Ramos (cell line): ENCODE measurements around the gene NEK6.

ENCODE experiments used
- in situ Hi-C: fragments of 300-500 bp; cut with MboI; formaldehyde crosslinking; loops from one replicate; pipeline ENCODE4 v1.14.3; 2022; ENCODE audit warnings: low sequenced_read_pairs; ENCODE audit not compliant: unreplicated experiment

Gene NEK6

GRCh38 chr9:124312290-124313265 lies 54.8 kb downstream of the NEK6 start:
- in situ Hi-C loops: no loop called here

GRCh38 chr9:124313940-124314339 lies 56.2 kb downstream of the NEK6 start:
- in situ Hi-C loops: no loop called here

DNA sequence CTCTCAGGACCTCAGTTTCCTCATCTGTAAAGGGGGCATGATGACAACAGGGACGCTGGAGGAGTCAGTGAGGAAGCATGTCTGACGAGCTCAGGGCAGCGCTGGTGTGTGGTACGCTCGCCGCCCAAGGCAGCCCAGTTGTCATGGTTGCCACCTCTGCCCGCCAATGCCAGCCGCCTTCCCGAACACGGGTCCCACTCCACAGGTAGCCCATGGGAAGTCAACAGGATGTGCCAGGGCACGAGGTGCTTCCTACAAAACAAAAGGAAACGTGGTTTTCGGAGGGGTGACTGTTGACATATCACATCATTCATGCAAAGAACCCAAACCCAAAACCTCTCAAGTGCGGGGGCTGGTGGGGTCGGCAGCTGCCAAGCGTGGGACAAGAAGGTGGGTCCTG lies 58.1 kb downstream of the NEK6 start:
- in situ Hi-C loops: no loop called here

DNA sequence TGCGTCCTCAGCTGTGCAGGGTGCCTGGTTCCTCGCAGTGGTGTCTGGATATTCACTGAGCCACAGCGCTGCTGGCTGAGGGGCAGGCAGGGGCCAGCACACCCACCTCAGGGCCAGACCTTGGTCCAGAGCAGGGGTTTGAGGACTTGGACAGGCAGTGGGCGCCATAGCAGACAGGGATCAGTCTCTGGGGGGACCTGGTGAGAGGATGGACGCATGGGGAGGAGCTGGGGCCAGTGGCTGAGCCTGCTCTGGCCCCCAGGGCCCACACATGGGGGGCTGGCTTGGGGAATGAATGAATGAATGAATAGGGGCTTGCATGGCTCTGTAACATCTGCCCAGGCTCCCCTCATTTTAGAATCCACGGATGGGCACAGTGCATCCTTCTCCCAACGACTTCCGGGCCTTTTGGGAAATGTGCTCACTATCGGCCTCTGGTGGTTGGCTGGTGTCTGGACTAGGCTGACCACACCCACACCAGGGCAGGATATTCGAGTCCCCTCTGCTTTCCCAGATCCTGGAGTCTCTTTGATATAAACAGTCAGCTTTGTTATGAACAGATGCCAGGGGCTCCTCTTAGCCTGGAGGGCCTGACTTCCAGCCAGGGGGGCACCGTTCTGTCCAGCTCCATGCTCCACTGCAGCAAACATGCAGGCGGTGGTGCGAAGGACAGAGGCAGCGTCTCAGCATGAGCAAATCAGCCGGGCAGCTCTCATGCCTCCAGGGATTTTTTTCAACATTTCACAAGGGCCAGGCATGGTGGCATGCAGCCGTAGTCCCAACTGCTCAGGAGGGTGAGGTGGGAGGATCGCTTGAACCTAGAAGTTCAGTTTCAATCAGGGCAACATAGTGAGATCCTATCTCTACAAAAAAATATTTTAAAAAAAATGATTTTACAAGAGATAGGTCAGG lies 62.6 kb downstream of the NEK6 start:
- in situ Hi-C loops: loop anchor here (5.0 kb wide), 1 partner anchor 193 kb away; no protein-coding TSS in a partner anchor

DNA sequence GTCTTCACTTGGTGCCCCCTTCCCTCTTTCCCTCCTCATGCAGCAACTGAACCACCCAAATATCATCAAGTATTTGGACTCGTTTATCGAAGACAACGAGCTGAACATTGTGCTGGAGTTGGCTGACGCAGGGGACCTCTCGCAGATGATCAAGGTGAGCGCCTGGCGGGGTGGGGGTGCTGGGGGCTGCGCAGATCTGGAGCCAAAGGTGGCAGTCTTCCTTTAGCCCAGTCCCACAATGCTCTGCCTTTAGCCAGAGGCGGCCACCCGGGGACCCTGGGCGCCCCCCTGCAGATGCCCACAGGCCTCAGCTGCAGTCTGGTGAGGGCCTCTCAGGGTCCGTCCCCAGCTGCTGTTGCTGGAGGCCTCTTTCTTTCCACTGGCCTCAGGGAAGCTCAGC lies 63.7 kb downstream of the NEK6 start:
- in situ Hi-C loops: loop anchor here (5.0 kb wide), 1 partner anchor 194 kb away; no protein-coding TSS in a partner anchor

DNA sequence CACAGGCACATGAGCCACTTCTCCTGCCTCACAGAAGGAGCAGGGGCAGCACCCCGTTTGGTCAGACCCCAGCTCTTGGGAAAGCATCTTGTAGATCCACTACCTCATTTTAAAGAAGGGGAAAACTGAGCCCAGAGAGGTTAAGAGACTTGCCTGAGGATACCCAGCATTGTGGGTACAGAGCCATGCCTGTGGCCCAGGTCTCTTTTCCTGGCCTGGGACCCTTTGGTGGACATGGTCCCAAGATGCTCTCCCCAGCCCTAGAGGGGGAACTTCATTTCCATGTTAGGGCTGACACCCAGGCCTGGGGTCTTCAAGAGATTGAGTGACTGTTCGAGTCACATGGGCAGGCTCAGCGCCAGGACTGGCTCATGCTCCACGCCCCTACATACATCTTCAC lies 64.2 kb downstream of the NEK6 start:
- in situ Hi-C loops: loop anchor here (5.0 kb wide), 1 partner anchor 195 kb away; no protein-coding TSS in a partner anchor

DNA sequence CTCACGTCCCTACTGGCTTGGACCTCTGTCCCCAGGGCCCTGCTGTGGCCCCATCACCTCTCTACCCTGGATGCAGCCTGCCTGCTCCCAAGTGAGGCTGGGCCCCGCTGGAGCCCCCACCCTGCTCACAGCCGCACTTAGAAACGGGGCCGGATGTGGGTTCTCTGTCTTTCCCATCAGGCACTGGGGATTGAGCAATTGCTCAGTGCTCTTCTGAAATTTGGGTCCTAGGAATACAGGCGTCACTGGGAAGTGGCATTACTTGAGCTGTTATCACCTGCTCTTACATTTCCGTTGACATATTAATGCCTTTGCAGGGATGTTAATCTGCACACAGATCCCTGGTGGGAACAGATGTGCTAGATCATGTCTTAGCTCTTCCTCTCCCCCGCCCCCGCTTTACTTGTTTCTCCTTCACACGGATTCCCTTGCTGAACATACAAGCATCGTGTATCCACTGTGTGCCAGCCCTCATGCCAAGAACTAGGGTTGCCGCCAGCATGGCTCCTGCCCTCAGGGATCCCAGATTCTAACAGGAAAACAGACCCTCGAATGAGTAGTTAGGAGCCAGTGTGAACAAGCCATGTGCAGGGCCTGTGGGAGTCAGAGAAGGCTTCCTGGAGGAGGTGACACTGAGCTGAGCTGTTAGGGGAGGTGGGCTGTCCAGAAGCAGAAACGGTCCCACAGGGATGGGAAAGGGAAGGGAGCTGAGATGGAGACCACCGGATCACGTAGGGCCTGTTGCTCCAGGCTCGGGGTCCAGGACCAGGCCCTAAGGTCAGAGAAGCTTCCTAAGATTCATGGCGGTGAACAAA lies 65.1 kb downstream of the NEK6 start:
- in situ Hi-C loops: loop anchor here (5.0 kb wide), 1 partner anchor 196 kb away; no protein-coding TSS in a partner anchor

GRCh38 chr9:124323904-124324303 lies 66.2 kb downstream of the NEK6 start:
- in situ Hi-C loops: loop anchor here (5.0 kb wide), 1 partner anchor 197 kb away; no protein-coding TSS in a partner anchor

GRCh38 chr9:124325816-124326215 lies 68.1 kb downstream of the NEK6 start:
- in situ Hi-C loops: no loop called here

- in situ Hi-C loops: no loop called here
These were observed 68.6 kb downstream of the NEK6 start for GRCh38 chr9:124326378-124326777.

GRCh38 chr9:124327491-124327890 lies 69.7 kb downstream of the NEK6 start:
- in situ Hi-C loops: no loop called here

- in situ Hi-C loops: no loop called here
These were observed 70.5 kb downstream of the NEK6 start for GRCh38 chr9:124328285-124328684.

DNA sequence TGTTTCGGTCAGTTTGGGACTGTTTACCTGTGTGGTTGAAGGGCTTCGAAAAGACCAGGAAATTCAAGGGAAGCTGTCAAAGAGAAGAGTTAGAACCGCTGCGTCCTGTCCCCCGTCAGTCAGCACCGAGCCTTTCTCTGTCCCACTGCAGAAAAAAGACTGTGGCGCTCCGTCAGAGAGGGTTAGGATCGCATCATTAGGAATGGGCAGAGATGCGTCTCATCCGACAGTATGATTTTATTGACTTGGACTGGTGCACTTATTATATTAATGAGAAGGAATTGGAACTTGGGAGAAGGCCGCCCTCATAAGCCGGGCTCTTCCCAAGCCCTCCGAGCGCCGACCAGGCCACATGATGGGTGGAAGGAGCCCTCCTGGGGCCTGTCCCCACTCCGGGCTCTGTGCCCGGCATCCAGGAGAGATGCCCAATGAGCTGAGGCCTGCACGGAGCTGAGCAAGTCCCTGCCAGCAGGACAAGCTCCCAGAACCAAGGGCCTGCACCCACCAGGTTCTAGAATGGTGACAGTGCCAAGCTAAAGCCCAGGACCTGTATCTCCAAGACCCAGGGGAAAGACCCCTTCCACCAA lies 71.5 kb downstream of the NEK6 start:
- in situ Hi-C loops: no loop called here

DNA sequence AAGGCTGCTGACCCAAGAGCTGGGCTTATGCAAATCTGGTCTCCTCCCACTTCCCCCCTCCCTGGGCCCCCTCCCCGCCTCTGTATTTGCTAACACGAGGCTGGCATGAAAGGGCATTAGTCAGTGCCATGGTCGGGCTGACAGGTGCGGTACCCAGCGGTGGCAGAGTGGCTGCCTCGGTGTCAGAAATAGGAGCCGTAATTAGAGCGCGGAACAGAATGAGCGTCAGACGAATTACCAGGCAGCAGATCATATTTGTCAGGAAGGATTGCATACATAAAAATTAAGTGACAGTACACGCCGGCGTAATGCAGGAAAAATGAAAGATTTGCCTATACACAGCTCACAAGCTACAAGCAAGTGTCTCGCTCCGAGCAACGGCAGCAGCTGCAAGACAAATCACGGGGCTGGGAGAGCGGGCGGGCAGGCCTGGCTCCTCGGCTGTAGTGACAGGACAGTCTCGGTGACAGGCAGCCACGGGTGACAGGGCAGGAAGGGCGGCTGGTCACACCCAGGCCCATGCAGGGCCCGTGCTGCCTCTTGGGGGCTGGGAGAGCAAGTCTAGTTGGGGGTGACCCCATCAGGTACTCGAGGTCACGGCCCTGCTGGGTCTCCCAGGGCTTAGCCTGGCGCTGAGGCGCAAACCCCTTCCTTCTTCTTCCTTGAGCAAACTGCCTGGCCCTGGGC lies 72.4 kb downstream of the NEK6 start:
- in situ Hi-C loops: no loop called here

DNA sequence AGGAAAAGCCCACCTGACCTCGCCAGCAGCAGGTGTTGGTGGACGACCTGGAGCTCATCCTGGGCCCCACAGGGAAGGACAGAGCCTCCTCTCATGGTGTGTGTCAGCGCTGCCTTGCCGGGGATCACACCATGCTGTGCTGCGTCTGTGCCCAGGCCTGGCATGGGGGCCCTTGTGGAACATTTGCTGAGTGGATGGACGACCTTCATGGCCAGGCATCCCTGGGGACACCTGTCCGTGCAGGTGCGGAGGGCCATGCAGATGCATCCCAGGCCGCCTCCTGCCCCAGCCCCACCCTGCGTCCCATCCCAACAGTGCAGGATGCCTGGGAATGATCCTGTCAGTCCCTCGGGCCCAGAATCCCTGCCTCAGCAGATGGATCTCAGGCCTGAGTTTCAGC lies 73.8 kb downstream of the NEK6 start:
- in situ Hi-C loops: no loop called here

DNA sequence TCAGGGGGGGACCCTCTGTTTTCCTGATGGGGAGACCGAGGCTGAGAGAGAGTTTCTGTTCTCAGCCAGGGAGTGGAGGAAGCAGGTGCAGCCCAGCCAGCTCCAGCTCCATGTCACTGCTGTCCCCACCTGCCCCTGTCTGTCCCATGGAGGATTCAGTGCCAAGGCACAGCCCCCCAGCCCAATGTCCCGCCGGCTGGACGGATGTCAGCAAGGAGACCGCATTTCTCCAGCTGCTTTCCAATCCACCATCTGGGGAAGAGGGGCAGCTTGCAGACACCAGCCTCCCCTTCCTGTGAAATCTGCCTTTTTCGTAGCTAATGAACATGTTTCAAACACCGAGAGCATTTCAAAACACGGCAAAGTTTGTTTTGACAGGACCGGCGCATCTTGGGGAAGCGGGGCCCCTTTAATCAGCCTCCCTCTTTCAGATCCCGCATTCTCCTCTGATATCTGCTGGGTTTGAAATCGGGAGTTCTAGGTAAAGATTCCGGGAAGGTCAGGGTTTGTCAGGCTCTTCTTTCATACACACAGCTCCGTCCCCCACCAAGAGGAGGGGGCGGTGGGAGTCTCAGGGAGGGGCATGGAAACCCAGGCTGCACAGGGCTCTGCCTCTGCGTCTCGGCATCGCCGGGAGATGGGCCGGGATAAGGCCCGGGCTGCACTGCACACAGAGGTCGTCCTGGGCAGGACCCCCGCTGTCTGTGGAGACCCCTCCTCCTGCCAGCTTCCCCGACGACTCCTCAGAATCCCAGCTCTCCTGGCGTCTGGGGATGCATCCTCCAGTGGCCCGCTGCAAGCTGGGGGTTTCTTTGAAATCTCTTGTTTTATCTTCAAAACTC lies 74.8 kb downstream of the NEK6 start:
- in situ Hi-C loops: no loop called here

GRCh38 chr9:124333203-124333579 lies 75.4 kb downstream of the NEK6 start:
- in situ Hi-C loops: no loop called here
